Metanephros (tissue), 2 donors: ENCODE results near the gene PCNP. TPM values are rescaled to one million over a fixed set of nuclear protein-coding genes. Genes with fewer than 3 reads are reported as not detected.

Source experiments
- small RNA-seq: library from RNA; depleted of rRNA; stranded (forward); fragments of <200 nt; gene quantifications from one replicate; pipeline ENCODE3, GENCODE V24; 2014; ENCODE audit warnings: low replicate concordance
- total RNA-seq: library from RNA; depleted of rRNA; stranded (reverse); fragments of >200 nt; gene quantifications from one replicate; pipeline ENCODE4 v1.2.3, GENCODE V29; 2014

PCNP gene
- total RNA-seq: 87.5 TPM

GRCh38 chr3:101573449-101574387 lies at the start of gene PCNP:
TSS of gene PCNP (plus strand) at chr3:101574180. CDS start at chr3:101574216, 36 bp downstream.

DNA sequence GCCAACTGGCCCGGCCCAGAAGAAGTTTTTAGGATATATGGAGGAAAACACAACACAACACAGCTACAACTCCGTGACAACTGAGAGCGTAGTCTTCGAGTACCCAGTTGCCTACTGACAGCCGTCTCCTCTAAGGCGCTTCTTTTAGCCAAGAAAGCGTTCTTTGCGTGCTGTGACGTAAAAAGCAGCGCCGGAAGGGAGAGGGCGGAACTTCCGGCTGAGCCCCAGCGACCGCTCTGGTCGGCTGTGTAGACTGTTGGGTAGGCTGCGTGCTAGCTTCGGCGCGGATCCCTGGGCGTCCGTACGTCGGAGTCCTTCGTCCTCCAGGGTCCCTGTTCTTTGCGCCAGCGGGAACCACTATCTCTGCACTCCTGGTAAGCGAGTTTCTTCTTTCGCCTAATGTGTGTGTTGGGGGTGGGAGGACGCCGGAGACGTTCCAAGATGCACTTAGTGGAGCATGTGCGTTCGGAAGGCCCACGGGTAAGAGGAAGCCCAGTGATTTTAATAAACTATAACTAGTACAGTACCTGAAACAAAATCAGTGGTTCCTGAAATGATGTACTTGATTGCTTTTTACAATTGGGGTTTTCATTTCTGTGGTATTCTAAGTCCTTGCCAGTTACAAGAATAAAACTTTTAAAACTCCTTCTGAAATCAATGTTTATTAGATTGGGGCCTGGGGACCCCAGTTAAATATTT lies 12.2 kb upstream of the PCNP start, which contains the start of gene TRMT10C:
TRMT10C (plus strand) TSS at position 239 of the 699 bp plus-strand sequence. CDS start 2,914 bp downstream, outside the sequence.

Small RNA genes lying within 50 kb of the gene (small RNA-seq; reads per million reads assigned to genes)
- gene RF00019 (not detected), gene RNU6-1256P (not detected)

Other genes with a start within 250 kb of the PCNP start
- 57.2 TPM for gene SENP7, start 61.0 kb upstream of the PCNP start, total RNA-seq
- gene TRMT10C, start 12.3 kb upstream of the PCNP start, total RNA-seq: 17.3 TPM
- gene ZBTB11, start 103.0 kb downstream of the PCNP start, total RNA-seq: 31.1 TPM
- gene RPL24, start 112.5 kb downstream of the PCNP start, total RNA-seq: 1,419 TPM
- 19.8 TPM for gene CEP97, start 150.4 kb downstream of the PCNP start, total RNA-seq
- gene NXPE3, start 205.0 kb downstream of the PCNP start, total RNA-seq: 6.1 TPM